Neural crest cell (in vitro differentiated cells): ENCODE results near the gene HGFAC. TPM values are rescaled to one million over a fixed set of nuclear protein-coding genes. Genes with fewer than 3 reads are reported as not detected.
A peak's percentile ranks its signal among the peaks of the same experiment; 100 is the strongest.
"Not testable (repeated sequence)": the region's sequence is repeated elsewhere in the genome, so short reads cannot be mapped to it uniquely, and the experiment has no call there.

ENCODE experiments used
- DNase-seq: peaks from one replicate; pipeline ENCODE4 v3.0.0; 2021; ENCODE audit warnings: low read depth, mixed read lengths, low spot score
- H3K27ac Mint-ChIP-seq: one replicate; pipeline ENCODE4 v1.8.0; 2021; ENCODE audit warnings: mild to moderate bottlenecking, mixed read lengths; ENCODE audit not compliant: unreplicated experiment
- H3K27me3 Mint-ChIP-seq: 2 replicates; pipeline ENCODE4 v1.8.0; 2021; ENCODE audit warnings: low read depth, mild to moderate bottlenecking, mixed read lengths
- H3K36me3 Mint-ChIP-seq: 2 replicates; pipeline ENCODE4 v1.8.0; 2021; ENCODE audit warnings: low read depth, mild to moderate bottlenecking, mixed read lengths
- H3K4me1 Mint-ChIP-seq: 2 replicates; pipeline ENCODE4 v1.8.0; 2021; ENCODE audit warnings: mixed read lengths
- H3K4me3 Mint-ChIP-seq: one replicate; pipeline ENCODE4 v1.8.0; 2021; ENCODE audit warnings: mild to moderate bottlenecking, mixed read lengths
- H3K9me3 Mint-ChIP-seq: 2 replicates; pipeline ENCODE4 v1.8.0; 2021; ENCODE audit warnings: mixed read lengths
- CTCF ChIP-seq: fragments of 200-600 bp; sonication (generic); conservative IDR thresholded peaks from 2 replicates; pipeline ENCODE4 v1.5.0; 2021; ENCODE audit warnings: antibody characterized with exemption, mild to moderate bottlenecking
- total RNA-seq: library from RNA; stranded (reverse); gene quantifications from 2 replicates; pipeline ENCODE4 v1.2.1, GENCODE V29; 2021

Gene HGFAC
- total RNA-seq, 1 donor from 2014 or later, result 1.6 TPM

GRCh38 chr4:3408793-3409330 lies 32.9 kb upstream of the HGFAC start:
- peaks cover 54% of the 10 kb centered on the region for H3K4me1 Mint-ChIP-seq
- DNase-seq, result no peak
- no peak overlapping the region for H3K27ac Mint-ChIP-seq
- TF ChIP-seq CTCF, result no peak
- H3K9me3 Mint-ChIP-seq, result peaks cover 4% of the 10 kb centered on the region
- H3K4me3 Mint-ChIP-seq, result no peak overlapping the region
- peaks cover 13% of the 10 kb centered on the region for H3K36me3 Mint-ChIP-seq
- H3K27me3 Mint-ChIP-seq, result no peaks in the 10 kb centered on the region

GRCh38 chr4:3409571-3410091 lies 32.1 kb upstream of the HGFAC start:
- DNase-seq, result no peak
- Mint-ChIP-seq H3K4me3 (no peak overlapping the region), H3K36me3 (peaks cover 7% of the 10 kb centered on the region), H3K4me1 (peaks cover 59% of the 10 kb centered on the region), H3K27ac (peak overlapping the region; percentile 85), H3K9me3 (no peaks in the 10 kb centered on the region), H3K27me3 (no peaks in the 10 kb centered on the region)
- TF ChIP-seq CTCF, result no peak

- no peak overlapping the region for H3K4me3 Mint-ChIP-seq
Measured at GRCh38 chr4:3410401-3411135, 31.2 kb upstream of the HGFAC start.

GRCh38 chr4:3411190-3411589 lies 30.6 kb upstream of the HGFAC start:
- not testable (repeated sequence) for DNase-seq, H3K4me3 Mint-ChIP-seq, H3K27ac Mint-ChIP-seq, H3K27me3 Mint-ChIP-seq, H3K36me3 Mint-ChIP-seq, H3K9me3 Mint-ChIP-seq
- H3K4me1 Mint-ChIP-seq, result peaks cover 60% of the 10 kb centered on the region

More at GRCh38 chr4:3410401-3411135, 31.2 kb upstream of the HGFAC start:
- peak overlapping the region; percentile 72 for H3K27ac Mint-ChIP-seq
- DNase-seq, result no peak
- TF ChIP-seq CTCF, result no peak
- H3K4me1 Mint-ChIP-seq, result peaks cover 61% of the 10 kb centered on the region
- no peaks in the 10 kb centered on the region for H3K27me3 Mint-ChIP-seq
- H3K36me3 Mint-ChIP-seq, result peaks cover 1% of the 10 kb centered on the region
- H3K9me3 Mint-ChIP-seq, result no peaks in the 10 kb centered on the region

GRCh38 chr4:3411676-3412075 lies 30.1 kb upstream of the HGFAC start:
- no peaks in the 10 kb centered on the region for H3K27me3 Mint-ChIP-seq
- no peak overlapping the region for H3K27ac Mint-ChIP-seq
- H3K36me3 Mint-ChIP-seq, result no peaks in the 10 kb centered on the region
- no peak for TF ChIP-seq CTCF
- H3K4me3 Mint-ChIP-seq, result no peak overlapping the region
- DNase-seq, result no peak
- H3K4me1 Mint-ChIP-seq, result peaks cover 64% of the 10 kb centered on the region
- H3K9me3 Mint-ChIP-seq, result no peaks in the 10 kb centered on the region
